NCI-H2029 treated with DMSO at 0.1 percent for 48 hours (cell line): ENCODE measurements around the gene SEC14L1.

Experiments
- DNase-seq: peaks from one replicate; lab custom pipeline; 2025; lab: John Stamatoyannopoulos, UW

The SEC14L1 gene

DNA sequence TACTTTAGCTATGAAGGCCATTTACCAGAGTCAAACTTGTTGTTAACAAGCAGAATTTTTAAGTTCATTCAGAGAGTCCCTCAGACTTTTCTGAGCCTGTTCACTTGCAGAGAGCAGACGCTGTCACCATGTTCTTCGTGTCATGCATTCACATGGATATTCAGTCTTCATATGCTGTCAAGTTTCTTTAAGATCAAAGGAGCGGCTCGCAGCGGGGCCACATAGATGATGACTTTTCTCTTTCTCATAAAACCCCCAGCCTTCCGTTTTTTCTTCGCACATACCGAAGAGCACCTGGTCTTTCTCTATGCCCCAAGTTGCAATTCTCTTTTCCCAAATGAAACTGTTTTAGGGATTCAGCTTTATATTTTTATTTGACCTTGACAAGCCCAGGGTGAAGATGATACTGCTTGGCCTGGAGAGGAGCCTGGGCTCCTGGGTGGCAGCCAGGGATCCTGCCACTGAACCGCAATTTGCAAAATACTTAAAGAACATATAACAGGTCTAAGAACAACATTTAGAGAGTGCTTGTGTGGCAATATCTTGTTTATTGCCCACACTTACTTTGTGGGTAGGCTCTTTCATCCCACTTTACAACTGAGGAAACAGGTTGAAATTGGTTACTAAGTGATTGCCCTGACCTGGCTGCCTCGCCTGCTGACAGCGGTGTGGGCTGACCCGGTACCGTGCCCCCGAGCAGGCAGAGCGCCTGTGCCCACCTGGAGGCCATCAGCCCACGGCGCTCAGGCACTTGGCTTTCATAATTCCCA is 22.9 kb downstream of the SEC14L1 start:
- no peak for DNase-seq

DNA sequence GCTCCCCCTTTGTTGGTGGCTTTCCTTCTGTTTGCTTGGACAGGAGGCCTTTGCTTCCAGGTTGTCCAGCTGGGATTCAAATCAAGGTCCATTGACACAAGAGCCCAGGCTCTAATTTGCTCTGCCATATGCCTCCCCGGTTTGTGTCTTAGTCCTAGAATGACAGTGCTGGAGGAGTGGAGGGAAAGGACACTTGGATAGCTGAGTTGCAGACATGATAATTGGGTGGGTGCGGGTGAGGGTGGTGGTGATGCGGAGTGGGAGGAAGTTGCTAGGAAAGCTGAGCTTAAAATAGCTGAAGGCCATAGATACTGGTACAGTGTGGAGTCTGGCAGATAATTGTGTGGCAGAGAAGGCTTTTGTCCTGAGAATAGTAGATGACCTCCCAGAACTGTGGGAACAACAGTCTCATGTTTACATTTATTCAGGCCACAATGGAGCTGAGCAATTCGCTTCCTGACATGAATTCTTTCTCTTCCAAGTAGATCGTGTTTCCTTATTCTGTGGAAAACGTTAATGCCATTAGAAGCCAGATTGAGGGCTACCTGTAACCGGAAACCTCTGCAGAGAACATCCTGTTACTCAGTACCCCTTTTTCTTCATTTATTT is 23.8 kb downstream of the SEC14L1 start:
- DNase-seq: peak; percentile 55

GRCh38 chr17:77165577-77165976 is 24.8 kb downstream of the SEC14L1 start:
- no peak for DNase-seq

- no peak for DNase-seq
These were observed 26.9 kb downstream of the SEC14L1 start for GRCh38 chr17:77167472-77168306.

DNA sequence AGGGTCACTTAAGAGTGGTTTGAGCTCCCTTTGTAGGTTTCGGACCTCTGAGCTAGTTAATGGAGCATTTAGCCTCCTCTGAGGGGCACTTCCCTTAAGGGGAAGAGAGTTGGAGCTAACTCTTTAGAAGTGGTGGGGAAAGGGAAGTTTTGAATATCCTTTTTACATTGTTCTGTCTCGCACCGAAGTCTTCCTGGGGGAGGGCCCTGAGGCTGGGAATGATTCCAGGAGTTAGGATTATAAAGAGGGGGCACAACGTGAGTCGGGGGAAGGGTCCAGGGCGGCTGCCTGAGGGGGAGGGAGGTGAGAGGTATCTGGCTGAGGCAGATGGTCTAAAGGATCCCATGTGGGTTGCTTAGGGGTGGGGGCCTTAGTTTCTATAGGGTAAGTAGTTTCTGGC is 32.3 kb downstream of the SEC14L1 start:
- DNase-seq: no peak

DNA sequence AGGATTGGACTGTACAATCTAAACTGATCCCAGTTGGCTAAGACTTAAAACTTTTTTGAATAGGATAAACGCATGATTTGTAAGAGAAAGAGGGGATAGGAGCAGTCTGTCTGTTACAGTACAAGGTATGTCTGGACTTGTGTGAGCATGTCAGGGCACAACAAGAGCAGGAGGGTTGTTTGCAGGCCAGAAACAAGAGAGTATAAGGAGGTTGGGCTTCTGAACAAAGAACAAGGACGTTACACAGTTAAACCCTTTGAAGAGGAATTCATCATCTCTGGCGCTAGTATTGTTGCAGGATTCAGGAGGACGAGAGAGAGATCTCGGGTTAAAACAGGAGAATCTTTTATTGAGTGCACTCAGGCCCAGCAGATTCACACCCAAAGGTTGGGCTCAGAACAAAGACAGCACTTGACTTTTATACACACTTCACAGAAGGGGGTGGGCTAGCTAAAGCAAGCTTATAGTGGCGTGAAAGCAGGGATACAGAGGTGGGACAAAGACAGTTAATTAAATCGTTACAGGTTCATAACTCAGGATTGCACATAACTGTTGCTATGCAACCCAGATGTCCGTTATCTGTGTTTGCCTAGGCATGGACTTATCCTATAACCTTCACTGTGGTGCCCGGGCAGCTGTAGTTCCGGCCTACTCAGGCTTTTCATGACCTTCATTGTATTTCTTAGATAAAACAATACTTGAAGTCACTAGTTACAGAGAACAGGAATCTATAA is 34.3 kb downstream of the SEC14L1 start:
- DNase-seq: no peak

- no peak for DNase-seq
These were observed 36.4 kb downstream of the SEC14L1 start for GRCh38 chr17:77177002-77177741.

DNA sequence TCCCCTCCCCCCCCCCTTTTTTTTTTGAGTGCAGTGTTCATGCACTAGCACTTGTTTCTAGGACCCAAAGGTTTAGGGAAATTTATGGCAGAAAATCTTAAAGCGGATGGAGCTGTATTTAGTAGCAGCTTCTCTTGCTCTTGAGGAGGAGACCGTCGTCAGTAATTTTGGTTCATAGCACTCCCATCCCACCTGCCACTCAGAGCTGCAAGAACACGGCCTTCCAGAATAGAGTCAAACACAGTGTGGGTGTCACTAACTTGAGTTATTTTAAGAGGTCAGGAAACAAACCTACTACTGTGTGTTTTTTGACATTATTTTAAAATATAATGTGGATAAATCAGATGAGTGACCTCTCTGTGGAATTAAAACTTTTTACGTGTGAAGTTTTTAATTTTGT is 37.3 kb downstream of the SEC14L1 start:
- no peak for DNase-seq

- DNase-seq: no peak
These were observed 37.8 kb downstream of the SEC14L1 start for GRCh38 chr17:77178563-77178962.

DNA sequence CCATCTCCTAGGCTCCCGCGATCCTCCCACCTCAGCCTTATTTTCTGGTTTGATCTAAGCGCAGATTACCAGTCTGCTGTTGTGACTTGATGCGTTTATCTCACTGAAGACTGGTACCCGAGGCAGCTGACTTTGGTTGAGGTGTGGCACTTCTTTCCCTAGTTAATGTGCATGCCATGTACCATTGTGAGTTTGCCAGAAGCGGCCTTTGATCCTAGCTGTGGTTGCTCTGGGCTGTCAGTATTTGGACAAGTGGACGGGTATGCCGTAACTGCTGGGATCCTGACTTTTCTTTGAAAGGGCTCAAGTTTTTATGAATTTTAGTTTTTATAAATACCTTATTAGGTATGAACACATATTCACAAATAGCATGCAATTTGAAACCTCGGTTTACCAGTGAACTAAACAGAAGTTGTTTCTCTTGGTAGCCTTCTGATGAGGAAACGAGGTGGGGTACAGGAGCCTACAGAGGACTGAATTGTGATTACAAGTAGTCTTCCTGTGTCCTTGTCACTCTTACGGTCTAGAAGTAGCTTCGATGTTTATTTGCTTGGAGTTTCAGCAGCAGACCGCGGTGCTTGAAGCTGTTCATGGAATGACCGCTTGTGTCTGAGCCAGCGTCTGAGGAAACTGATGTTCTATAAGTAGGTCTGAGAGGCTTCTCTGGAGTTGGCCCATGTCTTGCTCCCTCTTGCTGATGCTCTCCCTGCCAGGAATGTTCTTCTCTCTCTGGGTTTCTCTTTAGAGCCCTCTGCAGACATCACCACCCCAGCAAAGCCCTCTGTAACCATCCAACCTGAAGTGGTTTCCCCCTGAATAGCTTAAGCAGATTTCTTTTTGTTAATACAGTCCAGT is 40.0 kb downstream of the SEC14L1 start:
- no peak for DNase-seq

DNA sequence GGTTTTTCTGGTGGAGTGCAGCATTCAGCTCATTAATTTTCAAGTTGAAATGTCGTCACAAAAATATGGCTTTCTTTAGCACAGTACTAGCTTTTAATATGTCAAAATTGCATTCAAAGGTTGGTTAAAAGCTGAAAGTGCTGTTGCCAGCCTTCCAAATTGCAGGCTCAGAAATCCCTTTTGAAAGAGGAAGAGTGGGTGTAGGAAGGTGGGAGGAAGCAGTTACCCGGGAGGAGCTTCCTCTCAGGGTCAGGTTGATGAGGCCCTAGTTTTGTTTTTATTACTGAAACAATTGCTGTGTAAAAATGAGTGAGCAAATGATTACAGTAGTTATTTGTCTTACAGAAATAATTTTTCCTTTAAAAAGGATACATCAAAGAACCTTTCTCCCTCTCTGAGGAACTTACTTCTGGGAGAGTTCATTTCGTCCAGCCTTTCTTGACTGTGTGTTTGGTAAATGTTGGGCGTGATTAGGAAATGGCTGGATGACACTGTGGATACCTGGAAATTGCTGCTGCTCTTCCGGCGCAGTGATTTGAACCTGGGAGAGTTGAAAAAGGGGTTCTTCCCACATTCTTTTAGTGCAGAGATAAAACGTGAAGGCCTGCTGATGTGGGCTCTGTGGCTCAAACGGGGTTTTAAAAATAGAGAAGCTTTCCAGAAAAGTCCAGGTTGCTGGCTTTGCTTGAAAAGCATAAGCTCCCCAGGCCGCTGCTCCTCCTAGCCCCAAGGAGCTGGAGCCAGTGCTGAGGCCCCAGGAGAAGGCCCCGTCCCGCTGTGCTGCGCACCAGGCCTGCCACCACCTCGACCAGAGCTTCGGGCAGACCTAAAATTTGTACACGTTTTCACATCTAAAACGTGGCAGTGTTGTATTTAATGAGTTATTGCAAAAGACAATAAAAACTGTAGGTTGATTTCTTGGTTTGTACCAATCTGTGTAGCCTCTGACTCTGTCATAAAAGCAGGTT is 41.7 kb downstream of the SEC14L1 start:
- no peak for DNase-seq

DNA sequence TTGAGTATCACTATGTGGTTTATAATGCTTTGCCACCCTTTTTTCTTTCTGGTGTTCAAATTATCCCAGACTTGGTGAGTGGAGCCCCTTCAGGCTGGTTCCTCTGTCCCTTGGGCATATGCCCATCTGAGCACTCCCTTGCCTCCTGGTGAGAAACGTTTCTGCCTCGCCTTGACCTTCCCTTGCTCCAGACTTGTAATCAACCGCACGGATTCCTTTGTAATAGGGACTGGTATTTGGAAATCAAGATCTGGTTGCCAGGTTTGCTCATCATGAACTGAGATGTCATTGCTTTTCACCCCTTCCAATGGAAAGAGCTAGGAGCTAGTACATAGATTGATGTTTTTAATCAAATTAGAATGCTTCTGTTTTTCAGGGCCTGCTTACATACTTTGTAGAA is 43.7 kb downstream of the SEC14L1 start:
- DNase-seq: no peak

DNA sequence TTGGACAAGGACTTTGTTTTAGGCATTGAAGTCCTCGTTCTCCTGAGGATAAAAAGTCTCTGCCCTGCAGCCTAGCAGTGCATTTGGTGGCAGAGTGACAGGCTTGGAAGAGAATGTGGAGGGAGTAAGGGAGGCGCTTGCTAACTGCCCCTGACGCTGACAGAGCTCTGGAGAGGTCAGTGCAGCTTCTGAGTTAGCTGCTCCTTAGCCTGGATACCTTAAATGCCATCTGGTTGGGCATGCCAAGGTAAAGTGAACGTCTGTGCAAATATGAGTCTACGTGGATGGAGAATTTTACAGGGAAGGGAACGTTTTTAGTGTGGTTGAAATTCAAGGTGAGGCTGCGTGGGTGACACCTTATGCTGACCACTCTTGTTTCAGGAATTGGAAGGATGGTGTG is 44.4 kb downstream of the SEC14L1 start:
- no peak for DNase-seq

DNA sequence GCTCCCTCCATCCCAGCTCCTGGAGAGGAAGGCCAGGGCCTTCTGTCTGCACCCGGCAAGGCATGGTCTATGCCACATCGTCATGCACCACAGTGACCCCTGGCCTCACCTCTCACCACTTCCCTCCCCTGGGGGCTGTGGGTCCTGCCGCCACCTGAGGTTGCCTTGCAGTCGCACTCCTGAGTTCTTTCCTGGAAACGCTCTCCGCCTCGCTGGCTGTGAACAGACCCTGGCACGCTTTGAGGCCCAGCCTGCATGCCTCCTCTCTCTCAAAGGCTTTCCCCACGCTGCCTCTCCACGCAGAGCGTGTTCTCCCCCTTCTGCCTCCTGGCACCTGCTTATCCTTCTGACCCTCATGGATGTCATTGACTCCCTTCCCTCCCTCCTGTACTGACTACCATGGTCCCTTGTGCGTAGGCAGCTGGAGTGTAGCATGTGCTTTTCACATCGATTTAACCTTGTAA is 45.4 kb downstream of the SEC14L1 start:
- DNase-seq: no peak

DNA sequence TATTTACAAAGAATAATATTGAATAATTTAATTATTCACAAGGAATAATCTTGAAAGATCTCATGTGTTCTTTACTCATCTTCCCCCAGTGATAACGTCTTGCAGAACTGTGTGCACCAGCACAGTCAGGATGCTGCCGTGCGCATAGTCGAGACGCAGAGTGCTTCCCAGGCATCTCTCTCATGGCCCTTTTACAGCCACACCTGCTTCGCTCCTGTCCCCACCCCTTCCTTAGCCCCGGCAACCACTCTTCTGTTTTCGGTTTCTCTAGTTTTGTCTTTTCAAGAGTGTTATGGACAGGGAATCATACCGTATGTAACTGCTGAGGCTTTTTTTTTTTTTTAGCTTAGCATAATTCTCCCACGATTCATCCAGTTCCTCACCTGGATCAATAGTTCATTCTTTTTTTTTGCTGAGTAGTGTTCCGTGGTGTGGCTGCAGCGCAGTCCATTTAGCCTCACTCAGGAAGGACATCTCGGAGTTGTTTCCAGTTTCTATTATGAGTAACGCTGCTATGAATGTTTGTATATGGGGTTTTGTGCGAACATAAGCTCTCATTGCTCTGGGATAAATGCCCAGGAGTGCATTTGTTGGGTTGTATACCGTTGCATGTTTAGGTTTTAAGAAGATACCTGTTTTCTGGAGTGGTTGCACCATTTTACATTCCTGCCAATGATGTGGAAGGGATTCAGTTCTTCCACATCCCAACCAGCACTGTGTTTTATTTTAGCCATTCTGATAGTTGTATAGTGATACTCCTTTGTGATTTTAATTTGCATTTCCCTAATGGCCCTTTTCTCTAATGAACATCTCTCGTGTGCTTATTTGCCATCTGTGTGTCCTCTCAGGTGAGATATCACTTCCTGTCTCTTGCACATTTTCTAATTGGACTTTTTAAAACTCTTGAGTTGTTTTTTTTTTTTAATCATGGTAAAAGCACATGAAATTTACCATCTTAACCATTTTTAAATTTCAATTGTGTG is 47.6 kb downstream of the SEC14L1 start:
- DNase-seq: peak; percentile 17

DNA sequence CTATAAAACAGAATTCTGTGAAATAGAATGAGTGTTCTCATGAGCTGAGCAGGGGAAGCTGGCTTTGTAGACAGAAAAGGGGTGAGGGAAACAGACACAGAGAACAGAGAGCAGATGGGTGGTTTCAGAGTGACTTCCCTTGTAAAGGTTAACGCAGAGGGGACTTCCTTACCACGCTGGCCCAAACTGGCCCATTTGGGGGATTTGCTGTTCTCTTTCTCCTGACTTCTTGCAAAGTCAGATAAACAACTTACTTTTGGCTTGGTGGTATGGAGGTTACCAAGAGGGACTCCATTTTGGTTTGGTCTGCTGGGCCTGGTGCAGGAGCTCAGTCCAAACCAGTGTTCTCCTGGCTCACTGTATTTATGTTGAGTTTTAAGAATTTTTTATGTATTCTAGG is 48.4 kb downstream of the SEC14L1 start:
- no peak for DNase-seq

DNA sequence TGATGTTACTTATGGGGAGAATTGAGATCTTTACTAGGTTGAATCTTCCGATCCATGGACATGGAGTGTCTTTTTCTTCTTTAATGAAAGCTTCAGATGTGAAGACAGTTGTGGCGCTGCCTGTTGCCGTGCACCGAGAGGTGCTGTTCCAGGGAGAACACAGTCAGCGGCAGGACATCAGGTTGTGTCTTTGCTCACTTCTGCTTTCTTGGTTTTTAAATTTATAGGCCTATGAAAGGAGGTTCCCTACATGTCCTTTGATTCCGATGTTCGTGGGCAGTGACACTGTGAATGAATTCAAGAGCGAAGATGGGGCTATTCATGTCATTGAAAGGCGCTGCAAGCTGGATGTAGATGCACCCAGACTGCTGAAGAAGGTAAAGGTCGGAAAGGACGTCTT is 49.8 kb downstream of the SEC14L1 start:
- no peak for DNase-seq

DNA sequence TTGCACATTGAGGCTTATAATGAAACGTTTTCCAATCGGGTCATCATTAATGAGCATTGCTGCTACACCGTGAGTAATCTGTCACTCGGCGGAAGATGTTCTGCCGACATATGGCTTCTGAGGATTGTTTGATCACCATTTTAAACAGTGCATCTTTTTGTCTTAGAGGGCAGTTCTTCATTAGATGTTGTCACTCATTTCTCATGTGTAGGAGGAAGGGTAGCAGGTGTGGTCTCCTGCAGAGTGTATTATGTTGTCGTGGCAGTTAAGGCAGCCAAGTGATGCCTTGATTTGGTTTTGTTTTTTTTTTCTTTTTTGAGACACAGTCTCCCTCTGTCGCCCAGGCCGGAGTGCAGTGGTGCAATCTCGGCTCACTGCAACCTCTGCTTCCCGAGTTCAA is 50.5 kb downstream of the SEC14L1 start:
- no peak for DNase-seq
